LNCaP clone FGC (cell line): Measurements from ENCODE around the gene MAMLD1.

Experiments
- DNase-seq: peaks from one replicate; pipeline ENCODE4 v3.0.0-alpha.2; 2011; ENCODE audit warnings: low read depth
- H3K4me3 ChIP-seq: 2 replicates; pipeline ENCODE4 v1.5.1; 2011; ENCODE audit warnings: mild to moderate bottlenecking, low read depth, low read length, control low read depth
- CTCF ChIP-seq: IDR thresholded peaks from 2 replicates; pipeline ENCODE4 v1.5.1; 2012; ENCODE audit warnings: mild to moderate bottlenecking; ENCODE audit not compliant: control insufficient read depth, insufficient read depth; ENCODE audit errors: extremely low read depth

MAMLD1 gene

GRCh38 chrX:150324919-150325318 is 38.2 kb upstream of the MAMLD1 start:
- H3K4me3 ChIP-seq = no peak overlapping the region
- TF ChIP-seq CTCF = no peak
- DNase-seq = no peak

GRCh38 chrX:150326541-150327247 is 36.4 kb upstream of the MAMLD1 start:
- no peak for TF ChIP-seq CTCF

GRCh38 chrX:150329282-150329681 is 33.8 kb upstream of the MAMLD1 start:
- no peak overlapping the region for H3K4me3 ChIP-seq
- no peak for DNase-seq
- no peak for TF ChIP-seq CTCF

More at GRCh38 chrX:150326541-150327247, 36.4 kb upstream of the MAMLD1 start:
- H3K4me3 ChIP-seq = no peak overlapping the region
- DNase-seq = no peak

GRCh38 chrX:150329868-150330267 is 33.2 kb upstream of the MAMLD1 start:
- DNase-seq = no peak
- no peak overlapping the region for H3K4me3 ChIP-seq
- no peak for TF ChIP-seq CTCF

GRCh38 chrX:150332023-150332422 is 31.1 kb upstream of the MAMLD1 start:
- TF ChIP-seq CTCF = no peak
- DNase-seq = no peak

GRCh38 chrX:150334100-150334499 is 29.0 kb upstream of the MAMLD1 start:
- no peak for DNase-seq
- no peak overlapping the region for H3K4me3 ChIP-seq
- no peak for TF ChIP-seq CTCF

More at GRCh38 chrX:150332023-150332422, 31.1 kb upstream of the MAMLD1 start:
- H3K4me3 ChIP-seq = no peak overlapping the region

GRCh38 chrX:150334981-150335380 is 28.1 kb upstream of the MAMLD1 start:
- no peak for TF ChIP-seq CTCF
- H3K4me3 ChIP-seq = no peak overlapping the region
- no peak for DNase-seq
